ENCODE results near the gene TMEM143.
"Not testable (repeated sequence)": the region's sequence is repeated elsewhere in the genome, so short reads cannot be mapped to it uniquely, and the experiment has no call there.

The TMEM143 gene

DNA sequence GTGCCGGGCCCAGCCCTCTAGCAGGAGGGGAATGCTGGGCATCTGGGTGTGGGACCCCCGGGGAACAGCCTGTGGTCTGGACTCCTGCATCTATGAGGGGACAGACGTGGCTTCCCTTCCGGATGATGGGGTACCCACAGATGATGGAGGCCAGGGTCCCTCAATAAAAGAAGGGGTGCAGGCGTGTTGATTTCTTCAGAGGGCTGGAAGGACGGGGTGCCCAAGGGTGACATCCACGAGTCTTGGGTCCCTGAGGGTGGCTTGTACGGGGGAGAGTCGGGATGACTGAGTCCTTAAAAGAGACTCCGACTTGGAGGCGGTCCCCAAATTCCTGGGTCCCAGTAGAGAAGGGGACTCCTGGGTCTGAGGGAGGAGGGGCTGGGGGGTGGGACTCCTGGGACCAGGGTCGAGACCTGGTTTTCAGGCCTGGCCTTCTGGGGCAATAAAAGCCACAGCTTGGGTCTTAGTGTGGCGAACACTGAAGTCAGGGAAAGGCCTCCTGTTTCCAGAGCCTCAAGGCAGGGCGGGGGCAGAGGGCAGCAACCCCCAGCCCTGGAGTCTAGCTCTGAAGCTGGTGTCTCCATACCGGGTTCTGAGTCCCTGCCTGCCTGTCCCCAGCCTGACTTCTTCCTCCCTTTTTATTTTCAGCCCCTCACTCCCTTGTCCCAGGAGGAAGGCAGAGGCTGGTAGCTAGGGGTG, 29.3 kb upstream of the TMEM143 start:
- peak overlapping the region; percentile 51 for H3K4me3 ChIP-seq (ENCODE audit: low read depth, low read length)
- POLR2A ChIA-PET = no interaction called here
- DNase-seq (ENCODE audit: low read depth, low spot score) = no peak
- CTCF ChIA-PET = interaction anchor here (0.8 to 1.9 kb wide), 9 partner anchors 10 to 95 kb away, joined by 3 to 7 read pairs (median 4); no protein-coding TSS in a partner anchor
- TF ChIP-seq, protein P1, sequence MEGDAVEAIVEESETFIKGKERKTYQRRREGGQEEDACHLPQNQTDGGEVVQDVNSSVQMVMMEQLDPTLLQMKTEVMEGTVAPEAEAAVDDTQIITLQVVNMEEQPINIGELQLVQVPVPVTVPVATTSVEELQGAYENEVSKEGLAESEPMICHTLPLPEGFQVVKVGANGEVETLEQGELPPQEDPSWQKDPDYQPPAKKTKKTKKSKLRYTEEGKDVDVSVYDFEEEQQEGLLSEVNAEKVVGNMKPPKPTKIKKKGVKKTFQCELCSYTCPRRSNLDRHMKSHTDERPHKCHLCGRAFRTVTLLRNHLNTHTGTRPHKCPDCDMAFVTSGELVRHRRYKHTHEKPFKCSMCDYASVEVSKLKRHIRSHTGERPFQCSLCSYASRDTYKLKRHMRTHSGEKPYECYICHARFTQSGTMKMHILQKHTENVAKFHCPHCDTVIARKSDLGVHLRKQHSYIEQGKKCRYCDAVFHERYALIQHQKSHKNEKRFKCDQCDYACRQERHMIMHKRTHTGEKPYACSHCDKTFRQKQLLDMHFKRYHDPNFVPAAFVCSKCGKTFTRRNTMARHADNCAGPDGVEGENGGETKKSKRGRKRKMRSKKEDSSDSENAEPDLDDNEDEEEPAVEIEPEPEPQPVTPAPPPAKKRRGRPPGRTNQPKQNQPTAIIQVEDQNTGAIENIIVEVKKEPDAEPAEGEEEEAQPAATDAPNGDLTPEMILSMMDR (IDR thresholded peaks at IDR 0.05; ENCODE audit: insufficient read depth, low read length, missing control alignments) = no peak

- not testable (repeated sequence) for H3K4me3 ChIP-seq (ENCODE audit: low read depth, low read length)
Measured at GRCh38 chr19:48392006-48392344, 28.2 kb upstream of the TMEM143 start.

DNA sequence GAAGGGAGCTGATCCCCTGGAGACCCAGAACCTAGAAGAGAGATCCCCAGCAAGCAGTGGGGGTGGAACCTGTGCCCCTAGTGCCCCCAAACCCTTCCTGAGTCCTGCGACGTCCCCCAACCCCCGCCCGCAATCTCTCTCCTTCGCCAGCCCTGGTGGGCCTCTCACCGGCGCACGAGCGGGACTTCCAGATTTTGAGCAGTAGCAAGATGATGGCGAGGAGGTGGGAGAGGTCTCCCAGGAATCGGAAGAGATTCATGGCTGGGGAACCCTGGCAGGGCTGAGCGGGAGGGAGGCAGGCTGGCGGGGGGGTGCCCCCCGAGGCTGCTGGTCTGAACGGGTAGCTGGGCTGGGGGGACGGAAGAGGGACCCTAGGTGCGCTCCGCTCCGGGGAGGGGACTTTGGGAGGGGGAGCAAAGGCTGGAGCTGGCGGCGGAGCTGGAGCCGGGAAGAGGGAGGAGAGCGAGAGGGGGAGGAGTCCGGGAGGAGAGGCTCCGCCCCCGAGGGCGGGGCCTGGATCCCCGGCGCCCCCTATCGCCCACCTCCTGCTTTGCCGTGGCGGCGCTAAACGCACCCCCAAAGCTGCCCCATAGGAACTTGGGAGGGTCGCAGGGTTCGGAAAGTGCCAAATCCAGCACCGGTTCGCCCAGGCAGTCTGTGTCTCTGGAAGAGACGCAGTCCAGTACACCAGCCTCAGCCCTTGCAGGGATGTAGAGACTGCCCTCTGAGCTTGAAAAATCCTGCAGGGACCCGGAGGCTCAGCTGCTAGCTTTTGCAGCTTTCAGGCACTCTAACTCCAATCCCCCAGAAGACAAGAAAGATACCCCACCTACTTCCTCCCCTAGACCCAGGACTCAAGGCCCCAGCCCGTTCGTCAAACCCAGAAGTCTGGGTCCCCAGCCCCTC, 27.6 kb upstream of the TMEM143 start, which contains the start of gene KDELR1:
TSS of gene KDELR1 (minus strand) at position 452 of the 906 bp plus-strand sequence. CDS start at position 259, 193 bp downstream.
- peak within 1 kb of the TSS; percentile 98 for H3K4me3 ChIP-seq (ENCODE audit: low read depth, low read length)
- TF ChIP-seq, protein P1 (IDR thresholded peaks at IDR 0.05; ENCODE audit: insufficient read depth, low read length, missing control alignments) = peak; percentile 95
- ChIA-PET POLR2A (interaction anchor here (0.6 to 3.0 kb wide), 9 partner anchors 9 to 193 kb away, joined by 3 to 15 read pairs (median 4); partner anchors contain the start of genes GRWD1, SYNGR4 and TMEM143), CTCF (interaction anchor here (0.6 to 3.2 kb wide), 60 partner anchors 8 to 217 kb away, joined by 3 to 40 read pairs (median 4); partner anchors contain the start of genes GRWD1, SYNGR4 and TMEM143)
- DNase-seq (ENCODE audit: low read depth, low spot score) = no peak

More at GRCh38 chr19:48392006-48392344, 28.2 kb upstream of the TMEM143 start:
- not testable (repeated sequence) for DNase-seq (ENCODE audit: low read depth, low spot score)
- POLR2A ChIA-PET = interaction anchor here (0.6 to 3.0 kb wide), 8 partner anchors 11 to 192 kb away, joined by 3 to 15 read pairs (median 5); partner anchors contain the start of genes GRWD1, SYNGR4 and TMEM143
- CTCF ChIA-PET = interaction anchor here (0.9 to 3.2 kb wide), 46 partner anchors 9 to 217 kb away, joined by 3 to 40 read pairs (median 6); partner anchors contain the start of genes GRWD1, SYNGR4 and TMEM143

DNA sequence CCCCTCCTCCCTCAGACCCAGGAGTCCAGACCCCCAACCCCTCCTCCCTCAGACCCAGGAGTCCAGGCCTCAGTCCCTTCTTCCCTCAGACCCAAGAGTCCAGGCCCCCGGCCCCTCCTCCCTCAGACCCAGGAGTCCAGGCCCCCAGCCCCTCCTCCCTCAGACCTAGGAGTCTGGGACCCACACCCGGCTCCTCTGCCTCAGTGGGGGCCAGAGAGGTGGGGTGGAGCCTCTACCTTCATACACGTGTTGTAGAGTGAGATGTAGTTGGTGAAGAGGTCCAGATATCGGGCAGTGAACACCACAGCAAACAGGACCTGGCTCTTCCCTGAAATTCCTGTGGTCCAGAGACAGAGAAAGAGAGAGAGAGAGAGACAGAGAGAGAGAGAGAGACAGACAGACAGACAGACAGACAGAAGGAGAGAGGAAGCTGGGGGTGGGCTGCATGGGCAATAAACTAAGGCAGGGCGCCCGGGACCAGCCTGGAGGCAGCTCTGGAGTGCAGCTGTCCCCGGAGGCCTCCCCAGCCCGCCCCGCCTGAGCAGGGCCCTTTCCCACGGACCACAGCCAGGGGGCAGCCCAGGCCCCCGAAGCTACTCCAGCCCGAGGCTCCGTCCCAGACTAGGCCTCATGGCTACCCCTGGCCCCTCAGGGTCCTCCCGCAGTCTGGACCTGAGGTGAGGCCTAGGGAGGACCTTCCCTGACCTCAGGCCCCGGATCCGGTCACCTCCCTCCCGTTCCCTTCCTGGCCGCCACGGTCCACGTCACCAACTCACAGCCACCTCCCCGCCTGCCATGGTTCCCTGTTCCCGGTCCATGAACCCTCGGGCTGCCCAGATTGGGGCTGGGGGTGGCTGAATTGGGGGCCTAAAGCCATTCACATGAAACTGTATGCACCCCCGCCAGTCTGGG, 26.7 kb upstream of the TMEM143 start:
- DNase-seq (ENCODE audit: low read depth, low spot score) = no peak
- CTCF ChIA-PET = interaction anchor here (0.6 to 3.2 kb wide), 56 partner anchors 7 to 218 kb away, joined by 3 to 40 read pairs (median 6); partner anchors contain the start of genes GRWD1, SYNGR4 and TMEM143
- peak overlapping the region; percentile 98 for H3K4me3 ChIP-seq (ENCODE audit: low read depth, low read length)
- POLR2A ChIA-PET = interaction anchor here (0.9 to 3.0 kb wide), 4 partner anchors 9 to 193 kb away, joined by 4 to 15 read pairs (median 5); partner anchors contain the start of genes SYNGR4 and TMEM143
- TF ChIP-seq, protein P1 (IDR thresholded peaks at IDR 0.05; ENCODE audit: insufficient read depth, low read length, missing control alignments) = peak; percentile 74

DNA sequence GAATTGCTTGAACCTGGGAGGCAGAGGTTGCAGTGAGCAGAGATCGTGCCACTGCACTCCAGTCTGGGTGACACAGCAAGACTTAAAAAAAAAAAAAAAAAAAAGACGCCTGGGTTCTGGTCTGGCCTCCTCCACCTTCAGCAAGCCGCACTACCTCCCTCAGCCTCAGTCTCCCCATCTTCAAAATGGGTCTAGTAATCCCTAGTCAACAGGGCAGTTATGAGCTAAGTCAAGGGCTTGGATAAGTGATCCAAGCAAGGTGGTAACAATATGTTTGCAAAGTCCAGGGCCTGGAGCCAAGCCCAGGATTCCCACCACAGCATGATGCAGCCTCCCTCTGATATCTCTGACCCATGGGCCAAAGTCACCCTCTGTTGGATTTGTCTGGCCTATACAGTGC, 23.2 kb upstream of the TMEM143 start:
- TF ChIP-seq, protein P1 (IDR thresholded peaks at IDR 0.05; ENCODE audit: insufficient read depth, low read length, missing control alignments) = no peak
- POLR2A ChIA-PET = interaction anchor here (0.5 to 0.7 kb wide), 2 partner anchors 14 to 37 kb away, joined by 3 read pairs; no protein-coding TSS in a partner anchor
- CTCF ChIA-PET = no interaction called here
- no peak for DNase-seq (ENCODE audit: low read depth, low spot score)
- no peak overlapping the region for H3K4me3 ChIP-seq (ENCODE audit: low read depth, low read length)
